ENCODE results near the gene MRPL40.
"Not testable (repeated sequence)": the region's sequence is repeated elsewhere in the genome, so short reads cannot be mapped to it uniquely, and the experiment has no call there.

MRPL40 gene

GRCh38 chr22:19442166-19442565 is 9.8 kb downstream of the MRPL40 start:
- no peak for DNase-seq

GRCh38 chr22:19443544-19444211 is 11.3 kb downstream of the MRPL40 start:
- DNase-seq = no peak

GRCh38 chr22:19445279-19445982 is 13.1 kb downstream of the MRPL40 start:
- not testable (repeated sequence) for DNase-seq

GRCh38 chr22:19446603-19447329 is 14.4 kb downstream of the MRPL40 start:
- no peak for DNase-seq

GRCh38 chr22:19447330-19448075 is 15.2 kb downstream of the MRPL40 start, which contains the start of gene C22orf39:
C22orf39 (minus strand) TSS chr22:19447711; CDS start chr22:19447688, 23 bp downstream.
- DNase-seq = peak; percentile 76

- no peak for DNase-seq
These were observed 15.8 kb downstream of the MRPL40 start for GRCh38 chr22:19448076-19448607.

GRCh38 chr22:19448739-19449421 is 16.5 kb downstream of the MRPL40 start:
- DNase-seq = no peak

- no peak for DNase-seq
These were observed 17.1 kb downstream of the MRPL40 start for GRCh38 chr22:19449422-19449767.

GRCh38 chr22:19450363-19451175 is 18.2 kb downstream of the MRPL40 start:
- DNase-seq = no peak

GRCh38 chr22:19451570-19451969 is 19.2 kb downstream of the MRPL40 start:
- DNase-seq = no peak

- no peak for DNase-seq
These were observed 21.4 kb downstream of the MRPL40 start for GRCh38 chr22:19453718-19454117.

- DNase-seq = peak; percentile 27
These were observed 21.8 kb downstream of the MRPL40 start for GRCh38 chr22:19454156-19454555.

- no peak for DNase-seq
These were observed 22.7 kb downstream of the MRPL40 start for GRCh38 chr22:19455033-19455432.

GRCh38 chr22:19455585-19456370 is 23.4 kb downstream of the MRPL40 start:
- no peak for DNase-seq

GRCh38 chr22:19456541-19456940 is 24.2 kb downstream of the MRPL40 start:
- no peak for DNase-seq

GRCh38 chr22:19457828-19458428 is 25.6 kb downstream of the MRPL40 start:
- no peak for DNase-seq

GRCh38 chr22:19460036-19460435 is 27.7 kb downstream of the MRPL40 start:
- DNase-seq = no peak

- no peak for DNase-seq
These were observed 29.2 kb downstream of the MRPL40 start for GRCh38 chr22:19461506-19461905.

- DNase-seq = no peak
These were observed 30.7 kb downstream of the MRPL40 start for GRCh38 chr22:19463008-19463407.

All from activated T-cell treated with anti-CD3 and anti-CD28 coated beads for 4 hours (primary cell).